Fibroblast of lung (primary cell): Measurements from ENCODE around the gene DNAH14. TPM values are rescaled to one million over a fixed set of nuclear protein-coding genes. Genes with fewer than 3 reads are reported as not detected.
"Not testable (repeated sequence)": the region's sequence is repeated elsewhere in the genome, so short reads cannot be mapped to it uniquely, and the experiment has no call there.

Experiments
- DNase-seq, 2 donors: peaks; one replicate each; pipeline versions ENCODE4 v3.0.0 to v3.0.0-alpha.2; 2010; ENCODE audit warnings: low read depth in 2 of 2
- H2AFZ ChIP-seq: 2 replicates; pipeline ENCODE4 v1.5.1; 2012; ENCODE audit warnings: low read length, control low read depth, inconsistent platforms
- H3K27ac ChIP-seq: 2 replicates; pipeline ENCODE4 v1.5.1; 2011; ENCODE audit warnings: low read length, control low read depth; ENCODE audit not compliant: insufficient read depth
- H3K27me3 ChIP-seq: 2 replicates; pipeline ENCODE4 v1.5.1; 2011; ENCODE audit warnings: mild to moderate bottlenecking, low read length; ENCODE audit not compliant: control insufficient read depth, insufficient read depth
- H3K36me3 ChIP-seq: 2 replicates; pipeline ENCODE4 v1.5.1; 2011; ENCODE audit warnings: low read length; ENCODE audit not compliant: control insufficient read depth, insufficient read depth
- H3K4me1 ChIP-seq: 2 replicates; pipeline ENCODE4 v1.5.1; 2011; ENCODE audit warnings: low read length; ENCODE audit not compliant: control insufficient read depth, insufficient read depth; ENCODE audit errors: extremely low read depth
- H3K4me2 ChIP-seq: 2 replicates; pipeline ENCODE4 v1.5.1; 2011; ENCODE audit warnings: low read length, control low read depth; ENCODE audit not compliant: insufficient read depth; ENCODE audit errors: extremely low read depth
- H3K4me3 ChIP-seq, 4 experiments: fragments of 200-600 bp in 1 of 4; sonication (generic) in 1 of 4; replicated peaks in 1 of 4; 2 replicates each; pipeline ENCODE4 v1.5.1; 2011 to 2016; ENCODE audit warnings: low read length in 4 of 4, low read depth in 3 of 4, mild to moderate bottlenecking in 3 of 4, control low read depth in 2 of 4, inconsistent platforms in 1 of 4, mixed read lengths in 1 of 4; ENCODE audit not compliant: insufficient read depth in 1 of 4; ENCODE audit errors: control extremely low read depth in 1 of 4
- H3K79me2 ChIP-seq: 2 replicates; pipeline ENCODE4 v1.5.1; 2012; ENCODE audit warnings: mild to moderate bottlenecking, low read length, inconsistent platforms; ENCODE audit not compliant: control insufficient read depth, insufficient read depth
- H3K9ac ChIP-seq: 2 replicates; pipeline ENCODE4 v1.5.1; 2011; ENCODE audit warnings: mild to moderate bottlenecking, low read length, control low read depth; ENCODE audit not compliant: insufficient read depth
- H3K9me3 ChIP-seq: 2 replicates; pipeline ENCODE4 v1.5.1; 2012; ENCODE audit warnings: low read depth, low read length; ENCODE audit not compliant: control insufficient read depth, insufficient read depth
- H4K20me1 ChIP-seq: 2 replicates; pipeline ENCODE4 v1.5.1; 2011; ENCODE audit warnings: low read length; ENCODE audit not compliant: control insufficient read depth, insufficient read depth; ENCODE audit errors: extremely low read depth
- CTCF ChIP-seq, 2 donors: IDR thresholded peaks in 1 of 2; conservative IDR thresholded peaks in 1 of 2; 1 replicate in 1 of 2; 2 replicates in 1 of 2; pipeline ENCODE4 v1.5.1; 2011 to 2012; ENCODE audit warnings: low read length in 2 of 2, control low read depth in 1 of 2, inconsistent platforms in 1 of 2, low read depth in 1 of 2, mild to moderate bottlenecking in 1 of 2
- EZH2 ChIP-seq: IDR thresholded peaks from 2 replicates; pipeline ENCODE4 v1.5.1; 2012; ENCODE audit warnings: low read length, control low read depth, mild to moderate bottlenecking; ENCODE audit errors: missing control alignments
- polyA plus RNA-seq, 2 donors: library from polyadenylated mRNA; depleted of rRNA in 1 of 2; stranded (reverse) in 1 of 2; unstranded in 1 of 2; fragments of >200 nt; gene quantifications; 2 replicates each; pipeline ENCODE4 v1.2.1, GENCODE V29; 2011 to 2012; ENCODE audit warnings: missing spikeins in 1 of 2
- total RNA-seq: library from RNA; depleted of rRNA; stranded (reverse); fragments of >200 nt; gene quantifications from 2 replicates; pipeline ENCODE4 v1.2.1, GENCODE V29; 2014

DNAH14 gene
- total and polyA plus RNA-seq, 2 donors (not counting 1 experiment from before 2014, with no cell fraction given) = 5.4 to 19.7 TPM

- H3K4me2 ChIP-seq = no peak overlapping the region
- no peaks in the 10 kb centered on the region for H3K36me3 ChIP-seq
- TF ChIP-seq EZH2 (no peak), CTCF (conservative IDR thresholded peaks at IDR 0.05 in 1 of 2, IDR thresholded peaks at IDR 0.05 in 1 of 2; ENCODE audit: low read depth in 1 of 2, low read length in 2 of 2) (no peak)
- no peak overlapping the region for H2AFZ ChIP-seq
- no peaks in the 10 kb centered on the region for H3K27me3 ChIP-seq
- no peaks in the 10 kb centered on the region for H3K9me3 ChIP-seq
- H3K4me3 ChIP-seq = no peak overlapping the region
- H3K4me1 ChIP-seq = no peaks in the 10 kb centered on the region
- no peak overlapping the region for H3K27ac ChIP-seq
- no peaks in the 10 kb centered on the region for H3K79me2 ChIP-seq
- no peaks in the 10 kb centered on the region for H4K20me1 ChIP-seq
- H3K9ac ChIP-seq = no peak overlapping the region
- DNase-seq = no peak
These were observed 208.5 kb downstream of the DNAH14 start for GRCh38 chr1:225137976-225138375.

- Histone ChIP-seq H3K79me2 (no peaks in the 10 kb centered on the region), H4K20me1 (no peaks in the 10 kb centered on the region), H3K4me2 (no peak overlapping the region), H3K9me3 (no peaks in the 10 kb centered on the region), H3K9ac (no peak overlapping the region), H3K36me3 (no peaks in the 10 kb centered on the region), H3K27me3 (no peaks in the 10 kb centered on the region), H3K4me3 (no peak overlapping the region), H3K4me1 (no peaks in the 10 kb centered on the region), H2AFZ (no peak overlapping the region), H3K27ac (no peak overlapping the region)
- no peak for DNase-seq
- TF ChIP-seq EZH2 (no peak), CTCF (conservative IDR thresholded peaks at IDR 0.05 in 1 of 2, IDR thresholded peaks at IDR 0.05 in 1 of 2; ENCODE audit: low read depth in 1 of 2, low read length in 2 of 2) (no peak)
These were observed 213.5 kb downstream of the DNAH14 start for GRCh38 chr1:225143001-225143400.

- H2AFZ ChIP-seq = no peak overlapping the region
- no peak for DNase-seq
- H3K9ac ChIP-seq = no peak overlapping the region
- H3K4me3 ChIP-seq = no peak overlapping the region
- H3K36me3 ChIP-seq = no peaks in the 10 kb centered on the region
- H3K27ac ChIP-seq = no peak overlapping the region
- H3K27me3 ChIP-seq = no peaks in the 10 kb centered on the region
- TF ChIP-seq CTCF (conservative IDR thresholded peaks at IDR 0.05 in 1 of 2, IDR thresholded peaks at IDR 0.05 in 1 of 2; ENCODE audit: low read depth in 1 of 2, low read length in 2 of 2) (no peak), EZH2 (no peak)
- H3K79me2 ChIP-seq = no peaks in the 10 kb centered on the region
- H4K20me1 ChIP-seq = no peaks in the 10 kb centered on the region
- H3K9me3 ChIP-seq = no peaks in the 10 kb centered on the region
- no peak overlapping the region for H3K4me2 ChIP-seq
- no peaks in the 10 kb centered on the region for H3K4me1 ChIP-seq
These were observed 217.0 kb downstream of the DNAH14 start for GRCh38 chr1:225146478-225146877.

- H3K79me2 ChIP-seq, H3K4me2 ChIP-seq, DNase-seq, H3K9ac ChIP-seq, H3K9me3 ChIP-seq, H3K27me3 ChIP-seq, H3K4me1 ChIP-seq, H3K4me3 ChIP-seq, H4K20me1 ChIP-seq, H3K36me3 ChIP-seq, H3K27ac ChIP-seq, H2AFZ ChIP-seq: not testable (repeated sequence)
These were observed 218.3 kb downstream of the DNAH14 start for GRCh38 chr1:225147791-225148190.
